NCI-H2227 (cell line): Measurements from ENCODE around the gene SRCIN1.
"Not testable (repeated sequence)": the region's sequence is repeated elsewhere in the genome, so short reads cannot be mapped to it uniquely, and the experiment has no call there.

Experiments
- DNase-seq: peaks from one replicate; lab custom pipeline; 2025; ENCODE audit not compliant: unreplicated experiment; lab: John Stamatoyannopoulos, UW

SRCIN1 gene

GRCh38 chr17:38545531-38546225, 60.1 kb downstream of the SRCIN1 start:
- no peak for DNase-seq

DNA sequence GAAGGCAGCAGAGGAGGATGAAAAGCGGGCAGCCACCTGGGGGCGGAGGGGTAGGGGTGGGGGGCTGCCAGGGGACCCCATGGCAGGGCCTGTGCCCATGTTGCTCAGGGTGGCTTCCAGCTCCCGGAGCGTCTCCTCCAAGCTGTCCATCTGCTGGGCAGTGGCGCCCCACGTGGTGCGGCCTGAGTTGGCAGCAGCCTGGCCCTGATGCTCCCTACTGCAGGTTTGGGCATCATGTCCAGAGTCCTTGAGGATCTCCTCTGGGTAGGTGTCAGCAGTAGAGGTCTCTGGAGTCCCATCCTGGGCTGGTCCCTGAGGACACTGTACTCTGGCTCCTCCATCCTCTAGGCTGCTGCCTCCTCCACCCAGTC, 60.9 kb downstream of the SRCIN1 start:
- no peak for DNase-seq

DNA sequence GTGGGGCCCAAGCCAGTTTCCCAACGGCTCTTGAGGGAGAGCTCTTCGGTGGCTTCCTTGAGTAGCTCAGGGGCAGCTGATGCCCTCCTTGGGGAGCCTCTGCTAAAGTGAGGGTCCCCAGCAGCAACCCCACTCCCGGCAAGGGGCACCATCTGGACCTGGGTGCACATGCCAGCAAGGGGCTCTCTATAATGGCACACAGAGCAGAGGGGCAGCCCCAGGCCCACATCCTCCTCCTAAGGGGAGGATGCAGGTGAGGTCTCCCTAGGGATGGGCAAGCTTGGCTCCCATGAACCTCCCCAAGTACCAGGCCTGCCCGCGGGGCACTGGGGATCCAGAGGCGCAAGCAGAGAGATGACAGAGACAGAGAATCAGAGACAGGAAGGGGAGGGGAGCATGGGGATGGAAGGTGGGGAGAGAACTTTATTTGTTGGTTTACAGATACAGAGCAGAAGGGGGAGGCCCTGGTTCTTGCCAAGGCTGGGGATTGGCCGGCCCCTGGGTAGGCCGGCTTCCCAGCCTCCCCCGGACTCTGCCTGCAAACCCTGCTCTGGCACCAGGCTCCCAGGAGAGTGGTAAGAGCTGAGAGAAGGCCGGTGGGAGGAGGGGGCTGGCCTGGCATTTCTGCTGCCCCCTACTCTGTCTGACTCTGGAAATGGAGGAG, 61.4 kb downstream of the SRCIN1 start:
- no peak for DNase-seq

DNA sequence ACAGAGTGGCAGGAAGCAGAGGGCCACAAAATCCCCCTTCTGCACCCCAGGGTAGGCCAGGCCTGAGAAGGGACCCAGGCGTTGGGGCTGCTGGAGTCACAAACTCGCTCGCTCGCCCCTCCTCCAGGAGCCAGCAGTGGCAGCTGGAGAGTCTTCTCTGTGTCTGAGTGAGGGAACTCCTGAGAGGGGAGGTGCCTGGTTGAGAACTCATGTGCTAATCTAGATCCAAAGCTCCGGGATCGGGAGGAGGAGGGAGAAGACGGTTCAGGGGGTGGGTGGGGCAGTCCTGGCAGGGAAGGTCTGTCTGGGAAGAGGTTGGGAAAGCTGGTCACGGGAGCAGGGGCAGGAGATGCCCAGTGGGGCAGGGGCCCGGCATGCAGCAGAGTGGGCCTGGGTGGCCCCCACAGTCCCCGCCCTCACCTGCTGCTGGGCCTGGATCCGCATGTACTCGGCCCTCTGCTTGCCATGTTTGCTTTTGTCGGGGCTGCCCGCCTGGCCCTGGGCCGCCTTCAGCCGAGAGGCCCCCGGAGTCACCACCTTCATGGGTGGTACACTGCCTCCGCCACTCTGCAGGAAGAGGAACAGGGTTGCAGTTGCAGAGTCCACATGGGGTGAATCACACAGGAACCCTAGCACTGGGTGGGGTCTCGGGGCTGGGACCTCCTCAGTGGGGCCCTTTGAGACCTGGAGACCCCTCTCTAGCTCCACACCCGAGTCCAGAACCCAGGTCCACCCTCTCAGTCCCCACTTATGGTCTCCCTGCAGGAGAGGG, 62.2 kb downstream of the SRCIN1 start:
- DNase-seq, result no peak

DNA sequence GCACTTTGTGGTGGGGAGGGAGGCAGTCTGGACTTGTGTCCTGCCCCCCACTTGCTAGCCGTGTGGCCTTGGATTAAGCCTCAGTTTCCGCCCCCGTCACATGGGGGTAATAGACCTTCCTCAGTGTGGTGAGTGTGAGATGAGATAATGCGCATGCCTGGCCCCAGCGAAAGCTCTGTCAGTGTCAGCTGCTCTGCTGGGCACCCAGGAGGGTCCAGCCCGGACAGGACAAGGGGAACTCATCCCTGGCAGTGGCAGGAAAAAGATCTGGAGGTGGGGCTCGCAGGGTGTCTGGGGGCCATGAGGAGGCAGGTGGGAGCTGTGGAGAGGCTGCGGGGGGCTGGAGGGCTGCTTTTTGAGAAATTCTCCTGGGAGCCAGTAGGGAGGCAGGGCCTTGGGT, 63.5 kb downstream of the SRCIN1 start:
- no peak for DNase-seq

DNA sequence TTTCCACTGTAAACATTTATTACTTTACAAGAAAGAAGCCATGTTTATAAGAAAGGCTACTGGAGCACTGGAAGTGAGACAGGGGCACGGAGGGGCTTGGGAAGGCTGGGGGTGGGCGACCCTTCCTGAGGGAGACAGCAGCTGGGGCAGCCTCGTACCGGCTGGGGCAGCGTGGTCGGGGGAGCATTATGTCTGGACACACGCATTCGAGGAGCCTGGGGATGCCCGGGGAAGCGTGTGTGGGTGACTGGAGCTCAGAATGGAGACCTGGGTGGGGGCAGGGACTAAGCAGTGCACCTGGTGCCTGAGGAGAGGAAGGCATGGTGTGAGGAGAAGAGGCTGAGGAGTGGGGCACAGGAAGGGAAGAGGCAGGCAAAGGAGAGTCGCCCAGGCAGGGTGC, 64.5 kb downstream of the SRCIN1 start:
- DNase-seq, result no peak

- no peak for DNase-seq
Measured at GRCh38 chr17:38540514-38541045, 65.2 kb downstream of the SRCIN1 start.

- DNase-seq, result no peak
Measured at GRCh38 chr17:38539386-38539785, 66.4 kb downstream of the SRCIN1 start.

GRCh38 chr17:38538906-38539305, 66.8 kb downstream of the SRCIN1 start:
- DNase-seq, result no peak

GRCh38 chr17:38536661-38537060, 69.1 kb downstream of the SRCIN1 start:
- DNase-seq, result no peak

GRCh38 chr17:38535886-38536285, 69.9 kb downstream of the SRCIN1 start:
- no peak for DNase-seq

DNA sequence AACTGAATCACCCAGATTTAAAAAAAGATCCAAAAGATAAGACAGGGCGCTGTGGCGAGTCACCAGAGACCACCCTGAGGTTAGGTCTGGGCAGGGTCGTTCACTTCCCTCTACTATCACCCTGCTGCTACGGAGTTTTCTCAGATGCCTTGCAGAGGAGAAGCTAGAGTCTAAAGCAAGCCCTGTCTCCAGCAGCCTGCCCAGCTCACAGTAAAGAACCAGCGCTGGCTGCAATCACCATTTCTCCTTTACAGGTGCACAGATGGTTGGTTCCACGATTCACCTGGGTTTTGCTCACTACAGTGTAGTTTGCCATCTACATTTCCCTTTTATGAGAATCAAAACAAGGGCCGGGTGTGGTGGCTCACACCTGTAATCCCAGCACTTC, 71.3 kb downstream of the SRCIN1 start:
- DNase-seq, result no peak

DNA sequence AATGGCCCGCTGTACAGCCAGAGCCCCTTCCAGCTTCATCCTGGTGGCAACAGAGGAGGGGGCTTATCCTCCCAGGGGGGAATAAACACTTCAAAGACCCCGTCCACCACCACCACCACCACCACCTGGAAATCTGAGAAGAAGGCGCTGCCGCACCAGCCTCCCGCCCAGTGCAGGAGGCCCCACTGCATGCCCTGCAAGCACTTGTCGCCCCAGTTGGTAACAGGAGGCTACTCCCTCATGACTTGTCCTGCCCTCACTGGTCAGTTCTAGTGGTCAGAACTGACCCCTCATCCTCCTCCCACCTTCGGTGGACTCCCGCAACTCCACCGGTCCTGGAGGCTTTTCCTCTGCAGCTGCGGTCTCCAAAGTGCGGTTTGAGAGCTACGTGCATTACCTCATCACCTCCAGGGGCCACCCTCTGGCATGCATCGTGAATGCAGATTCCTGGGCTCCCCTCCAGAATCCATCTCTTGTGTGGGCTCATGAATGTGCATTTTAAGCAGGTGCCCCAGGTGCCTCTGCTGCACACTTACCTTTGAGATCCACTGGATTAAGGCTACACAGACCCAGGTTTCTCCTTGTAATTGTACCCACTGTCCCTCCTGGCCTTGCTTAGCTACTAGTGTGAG, 71.8 kb downstream of the SRCIN1 start:
- no peak for DNase-seq

GRCh38 chr17:38533241-38533640, 72.5 kb downstream of the SRCIN1 start:
- DNase-seq, result no peak

- DNase-seq, result no peak
Measured at GRCh38 chr17:38532451-38532850, 73.3 kb downstream of the SRCIN1 start.

GRCh38 chr17:38531761-38532160, 74.0 kb downstream of the SRCIN1 start:
- DNase-seq, result not testable (repeated sequence)

- DNase-seq, result not testable (repeated sequence)
Measured at GRCh38 chr17:38530856-38531255, 74.9 kb downstream of the SRCIN1 start.

GRCh38 chr17:38528141-38528540, 77.6 kb downstream of the SRCIN1 start:
- peak; percentile 46 for DNase-seq

DNA sequence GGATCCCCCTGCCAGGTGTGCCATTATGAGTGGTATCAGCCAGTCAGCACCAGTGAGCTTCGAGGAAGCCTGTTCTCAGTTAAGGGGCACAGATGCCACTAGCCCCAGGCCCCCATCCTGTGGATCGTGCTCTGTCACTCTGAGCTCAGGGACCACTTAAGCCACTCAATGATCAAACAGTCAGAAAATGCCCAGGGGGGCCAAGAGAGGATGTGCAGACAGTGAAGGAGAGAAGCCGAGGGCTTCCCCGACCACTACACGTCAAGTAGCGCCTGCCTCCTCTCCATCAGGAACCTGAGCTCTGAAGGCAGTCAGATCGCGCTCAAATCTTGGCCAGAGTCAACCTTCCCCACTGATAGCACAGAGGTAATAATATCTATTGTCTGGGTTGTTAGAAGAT, 79.2 kb downstream of the SRCIN1 start:
- not testable (repeated sequence) for DNase-seq

- DNase-seq, result peak; percentile 20
Measured at GRCh38 chr17:38512473-38513058, 93.2 kb downstream of the SRCIN1 start.
